Ascending aorta (tissue), 2 donors: ENCODE results near the gene SLC39A13. TPM values are rescaled to one million over a fixed set of nuclear protein-coding genes. Genes with fewer than 3 reads are reported as not detected.

ENCODE experiments used
- DNase-seq, 2 donors: peaks; one replicate each; pipeline ENCODE4 v3.0.0-alpha.2; 2019; ENCODE audit warnings: low spot score in 2 of 2
- H3K27ac ChIP-seq, 2 donors: fragments of 200-600 bp; sonication (generic); one replicate each; pipeline ENCODE4 v1.5.1; 2016 to 2017; ENCODE audit warnings: mild to moderate bottlenecking in 1 of 2
- H3K27me3 ChIP-seq: fragments of 200-600 bp; sonication (generic); one replicate; pipeline ENCODE4 v1.5.1; 2017
- H3K36me3 ChIP-seq, 2 donors: fragments of 200-600 bp; sonication (generic); one replicate each; pipeline ENCODE4 v1.5.1; 2016
- H3K4me1 ChIP-seq, 2 donors: fragments of 200-600 bp; sonication (generic); one replicate each; pipeline ENCODE4 v1.5.1; 2016 to 2017; ENCODE audit warnings: mild to moderate bottlenecking in 1 of 2
- H3K4me3 ChIP-seq, 2 donors: fragments of 200-600 bp; sonication (generic); one replicate each; pipeline ENCODE4 v1.5.1; 2016 to 2017; ENCODE audit warnings: mild to moderate bottlenecking in 1 of 2
- H3K9me3 ChIP-seq, 2 donors: fragments of 200-600 bp; sonication (generic); one replicate each; pipeline ENCODE4 v1.5.1; 2016
- CTCF ChIP-seq, 3 experiments: fragments of 200-600 bp in 2 of 3; fragments of 450-650 bp in 1 of 3; sonication (generic) in 2 of 3; IDR thresholded peaks; one replicate each; pipeline ENCODE4 v1.5.1; 2016 to 2019; ENCODE audit warnings: antibody characterized with exemption in 3 of 3, mild to moderate bottlenecking in 1 of 3, moderate library complexity in 1 of 3
- intact Hi-C: fragments of 100-400 bp; cut with DNase I; formaldehyde crosslinking; loops from one replicate; pipeline ENCODE4 v1.15.1; 2023
- total RNA-seq: library from RNA; depleted of rRNA; stranded (reverse); fragments of >200 nt; gene quantifications from one replicate; pipeline ENCODE4 v1.1.0, GENCODE V29; 2016

The SLC39A13 gene
- total RNA-seq, 1 donor from 2014 or later = 246 TPM

GRCh38 chr11:47430524-47430923 is 22.1 kb downstream of the SLC39A13 start:
- intact Hi-C loops = no loop called here
- Histone ChIP-seq H3K4me3 (no peak overlapping the region), H3K9me3 (no peaks in the 10 kb centered on the region), H3K36me3 (no peaks in the 10 kb centered on the region), H3K27me3 (no peaks in the 10 kb centered on the region), H3K27ac (no peak overlapping the region), H3K4me1 (peaks cover 0 to 4% of the 10 kb centered on the region in 2 donors)
- no peak for TF ChIP-seq CTCF (IDR thresholded peaks at IDR 0.05)
- DNase-seq = no peak

GRCh38 chr11:47431356-47432083 is 23.1 kb downstream of the SLC39A13 start:
- no peak for DNase-seq
- no peak overlapping the region for H3K27ac ChIP-seq

GRCh38 chr11:47433157-47433556 is 24.8 kb downstream of the SLC39A13 start:
- Histone ChIP-seq H3K4me1 (peaks cover 0 to 7% of the 10 kb centered on the region in 2 donors), H3K36me3 (no peaks in the 10 kb centered on the region), H3K4me3 (no peak overlapping the region), H3K27me3 (no peaks in the 10 kb centered on the region), H3K27ac (no peak overlapping the region), H3K9me3 (no peaks in the 10 kb centered on the region)
- intact Hi-C loops = no loop called here
- DNase-seq = no peak
- no peak for TF ChIP-seq CTCF (IDR thresholded peaks at IDR 0.05)

More at GRCh38 chr11:47431356-47432083, 23.1 kb downstream of the SLC39A13 start:
- Histone ChIP-seq H3K4me1 (no peaks in the 10 kb centered on the region), H3K27me3 (no peaks in the 10 kb centered on the region), H3K9me3 (no peaks in the 10 kb centered on the region), H3K36me3 (no peaks in the 10 kb centered on the region), H3K4me3 (no peak overlapping the region)
- TF ChIP-seq CTCF (IDR thresholded peaks at IDR 0.05) = no peak
- intact Hi-C loops = no loop called here

- no peak for TF ChIP-seq CTCF (IDR thresholded peaks at IDR 0.05)
- peak in 1 of 2 donors; percentile 81 for DNase-seq
Measured at GRCh38 chr11:47434011-47434786, 25.8 kb downstream of the SLC39A13 start.

GRCh38 chr11:47435687-47436086 is 27.3 kb downstream of the SLC39A13 start:
- peaks cover 0 to 7% of the 10 kb centered on the region in 2 donors for H3K4me1 ChIP-seq
- no peak for DNase-seq
- H3K27me3 ChIP-seq = no peaks in the 10 kb centered on the region
- no peak overlapping the region for H3K27ac ChIP-seq
- H3K9me3 ChIP-seq = no peaks in the 10 kb centered on the region
- no peak overlapping the region for H3K4me3 ChIP-seq
- H3K36me3 ChIP-seq = no peaks in the 10 kb centered on the region
- intact Hi-C loops = no loop called here
- TF ChIP-seq CTCF (IDR thresholded peaks at IDR 0.05) = no peak

More at GRCh38 chr11:47434011-47434786, 25.8 kb downstream of the SLC39A13 start:
- Histone ChIP-seq H3K27me3 (no peaks in the 10 kb centered on the region), H3K36me3 (no peaks in the 10 kb centered on the region), H3K4me1 (peaks cover 0 to 7% of the 10 kb centered on the region in 2 donors), H3K27ac (peak overlapping the region; percentile 16 to 39), H3K4me3 (no peak overlapping the region), H3K9me3 (no peaks in the 10 kb centered on the region)
- intact Hi-C loops = no loop called here
